Aorta (tissue), 5 donors: ENCODE data around the gene LGALS8. TPM values are rescaled to one million over a fixed set of nuclear protein-coding genes. Genes with fewer than 3 reads are reported as not detected.
"Not testable (repeated sequence)": the region's sequence is repeated elsewhere in the genome, so short reads cannot be mapped to it uniquely, and the experiment has no call there.

Experiments used
- ATAC-seq: fragments of 200-7000 bp; cut with Tn5 transposase; one replicate; pipeline ENCODE4 v1.9.1; 2022; ENCODE audit warnings: moderate library complexity; ENCODE audit not compliant: low FRiP score
- DNase-seq, 2 donors: peaks; one replicate each; pipeline ENCODE4 v3.0.0-alpha.2; 2020
- H3K27ac ChIP-seq, 2 donors: one replicate each; pipeline ENCODE4 v1.5.1; 2013; ENCODE audit warnings: low read length in 2 of 2, mild to moderate bottlenecking in 2 of 2, moderate library complexity in 2 of 2, control low read depth in 1 of 2, inconsistent platforms in 1 of 2, low read depth in 1 of 2
- H3K27me3 ChIP-seq, 2 donors: one replicate each; pipeline ENCODE4 v1.6.1; 2013; ENCODE audit warnings: control low read depth in 1 of 2, low read length in 1 of 2, mild to moderate bottlenecking in 1 of 2, moderate library complexity in 1 of 2; ENCODE audit not compliant: insufficient read depth in 2 of 2, control insufficient read depth in 1 of 2
- H3K36me3 ChIP-seq, 2 donors: one replicate each; pipeline ENCODE4 v1.6.1; 2013; ENCODE audit warnings: control low read depth in 1 of 2, low read length in 1 of 2, mild to moderate bottlenecking in 1 of 2; ENCODE audit not compliant: insufficient read depth in 2 of 2, control insufficient read depth in 1 of 2
- H3K4me1 ChIP-seq, 2 donors: one replicate each; pipeline ENCODE4 v1.6.1; 2013; ENCODE audit warnings: low read length in 2 of 2, control low read depth in 1 of 2, mild to moderate bottlenecking in 1 of 2, moderate library complexity in 1 of 2; ENCODE audit not compliant: insufficient read depth in 2 of 2, control insufficient read depth in 1 of 2
- H3K4me3 ChIP-seq, 2 donors: one replicate each; pipeline ENCODE4 v1.5.1; 2013; ENCODE audit warnings: low read length in 2 of 2, control low read depth in 1 of 2, mild to moderate bottlenecking in 1 of 2
- H3K9me3 ChIP-seq: one replicate; pipeline ENCODE4 v1.6.1; 2013; ENCODE audit warnings: mild to moderate bottlenecking, low read length; ENCODE audit not compliant: control insufficient read depth
- WGBS, 2 donors: extraction: QIAGEN DNeasy Blood & Tissue Kit; methylation state at CpG; one replicate each; pipeline ENCODE4 v1.1.7; 2013; 5-methylcytosine and 5-hydroxymethylcytosine counted together
- intact Hi-C, 2 donors: fragments of 100-400 bp; cut with DNase I; formaldehyde crosslinking; loops; one replicate each; pipeline versions ENCODE4 v1.14.2 to v1.15.0; 2022
- polyA plus RNA-seq, 2 donors: library from polyadenylated mRNA; stranded (reverse); fragments of 200-250 nt; gene quantifications; one replicate each; pipeline ENCODE4 v1.2.3, GENCODE V29; 2013
- total RNA-seq, 2 donors: library from RNA; stranded (reverse); fragmentation: NEBNext Ultra II Directional; extraction: Animal tissue kit (Norgen Biotek cat#: 25700); gene quantifications; one replicate each; pipeline ENCODE4 v1.2.1, GENCODE V29; 2021
- donor health status: healthy with polysubstance abuse.
- donor health status: Bipolar disorder and iron deficiency.
- donor health status: DM: no; HTN: no; CAD: no.
- donor health status: DM: no; HTN: no; CAD: no.
- donor health status: DM: yes; HTN: yes; CAD: no.

The LGALS8 gene
- total and polyA plus RNA-seq, 4 donors: 13.6 to 75.5 (median 41.0) TPM

GRCh38 chr1:236558081-236558480, 34.3 kb downstream of the LGALS8 start:
- intact Hi-C loops: no loop called here
- 89% methylated on average over 9 of the region's 9 CpGs for WGBS, 2 donors

GRCh38 chr1:236558846-236559245, 35.1 kb downstream of the LGALS8 start:
- H3K9me3 ChIP-seq: no peaks in the 10 kb centered on the region
- H3K4me1 ChIP-seq: no peaks in the 10 kb centered on the region

More at GRCh38 chr1:236558081-236558480, 34.3 kb downstream of the LGALS8 start:
- Histone ChIP-seq H3K4me3 (no peak overlapping the region), H3K27ac (no peak overlapping the region), H3K9me3 (no peaks in the 10 kb centered on the region), H3K36me3 (peaks cover 14 to 19% of the 10 kb centered on the region in 2 donors), H3K27me3 (no peaks in the 10 kb centered on the region), H3K4me1 (no peaks in the 10 kb centered on the region)
- ATAC-seq (no peak), DNase-seq (no peak)

GRCh38 chr1:236560213-236560771, 36.5 kb downstream of the LGALS8 start:
- 92 to 94% methylated on average over 7 of the region's 7 CpGs for WGBS, 2 donors
- no peak overlapping the region for H3K27ac ChIP-seq
- H3K4me3 ChIP-seq: no peak overlapping the region
- H3K36me3 ChIP-seq: peaks cover 17 to 30% of the 10 kb centered on the region in 2 donors
- no peak for ATAC-seq
- intact Hi-C loops: no loop called here
- DNase-seq: no peak
- no peaks in the 10 kb centered on the region for H3K9me3 ChIP-seq
- H3K4me1 ChIP-seq: no peaks in the 10 kb centered on the region
- no peaks in the 10 kb centered on the region for H3K27me3 ChIP-seq

More at GRCh38 chr1:236558846-236559245, 35.1 kb downstream of the LGALS8 start:
- H3K27me3 ChIP-seq: no peaks in the 10 kb centered on the region
- 98 to 99% methylated on average over 3 of the region's 3 CpGs for WGBS, 2 donors
- intact Hi-C loops: no loop called here
- H3K36me3 ChIP-seq: peaks cover 13 to 19% of the 10 kb centered on the region in 2 donors
- H3K4me3 ChIP-seq: no peak overlapping the region
- H3K27ac ChIP-seq: no peak overlapping the region
- DNase-seq (no peak), ATAC-seq (no peak)

- Histone ChIP-seq H3K9me3 (no peaks in the 10 kb centered on the region), H3K27ac (no peak overlapping the region), H3K4me1 (no peaks in the 10 kb centered on the region), H3K4me3 (no peak overlapping the region), H3K36me3 (peaks cover 14 to 31% of the 10 kb centered on the region in 2 donors), H3K27me3 (no peaks in the 10 kb centered on the region)
- DNase-seq (no peak), ATAC-seq (no peak)
- intact Hi-C loops: no loop called here
- 84 to 88% methylated on average over 2 of the region's 2 CpGs for WGBS, 2 donors
Observed at GRCh38 chr1:236561976-236562375, 38.2 kb downstream of the LGALS8 start.

- DNase-seq: no peak
- Histone ChIP-seq H3K4me3 (no peak overlapping the region), H3K9me3 (no peaks in the 10 kb centered on the region), H3K4me1 (no peaks in the 10 kb centered on the region), H3K27me3 (no peaks in the 10 kb centered on the region), H3K36me3 (peaks cover 12 to 24% of the 10 kb centered on the region in 2 donors), H3K27ac (no peak overlapping the region)
- WGBS, 2 donors: 92 to 93% methylated on average over 5 of the region's 5 CpGs
- ATAC-seq: no peak
- intact Hi-C loops: no loop called here
Observed at GRCh38 chr1:236565530-236565929, 41.7 kb downstream of the LGALS8 start.

GRCh38 chr1:236568285-236568894, 44.6 kb downstream of the LGALS8 start:
- H3K9me3 ChIP-seq: no peaks in the 10 kb centered on the region
- H3K4me3 ChIP-seq: no peak overlapping the region
- DNase-seq: no peak
- H3K27ac ChIP-seq: no peak overlapping the region
- H3K36me3 ChIP-seq: peaks cover 15 to 29% of the 10 kb centered on the region in 2 donors
- intact Hi-C loops: no loop called here
- no peaks in the 10 kb centered on the region for H3K27me3 ChIP-seq
- ATAC-seq: no peak
- H3K4me1 ChIP-seq: no peaks in the 10 kb centered on the region
- WGBS, 2 donors: 82 to 94% methylated on average over 2 of the region's 2 CpGs

- DNase-seq: no peak
- WGBS, 2 donors: 88% methylated on average over 3 of the region's 3 CpGs
- peaks cover 8 to 16% of the 10 kb centered on the region in 2 donors for H3K36me3 ChIP-seq
Observed at GRCh38 chr1:236575523-236575922, 51.7 kb downstream of the LGALS8 start.

GRCh38 chr1:236576004-236576403, 52.2 kb downstream of the LGALS8 start:
- H3K27ac ChIP-seq: no peak overlapping the region
- H3K4me1 ChIP-seq: no peaks in the 10 kb centered on the region
- H3K9me3 ChIP-seq: no peaks in the 10 kb centered on the region
- H3K27me3 ChIP-seq: no peaks in the 10 kb centered on the region
- ATAC-seq (no peak), DNase-seq (no peak)
- 54 to 61% methylated on average over 2 of the region's 2 CpGs for WGBS, 2 donors
- H3K36me3 ChIP-seq: peaks cover 8 to 16% of the 10 kb centered on the region in 2 donors
- intact Hi-C loops: no loop called here
- H3K4me3 ChIP-seq: no peak overlapping the region

More at GRCh38 chr1:236575523-236575922, 51.7 kb downstream of the LGALS8 start:
- H3K4me3 ChIP-seq: no peak overlapping the region
- H3K9me3 ChIP-seq: no peaks in the 10 kb centered on the region
- H3K4me1 ChIP-seq: no peaks in the 10 kb centered on the region
- H3K27ac ChIP-seq: no peak overlapping the region
- ATAC-seq: no peak
- intact Hi-C loops: no loop called here
- H3K27me3 ChIP-seq: no peaks in the 10 kb centered on the region

- intact Hi-C loops, DNase-seq, ATAC-seq, H3K4me1 ChIP-seq, H3K4me3 ChIP-seq, H3K9me3 ChIP-seq, H3K27me3 ChIP-seq, H3K27ac ChIP-seq: not testable (repeated sequence)
- WGBS, 2 donors: 89% methylated on average over 7 of the region's 7 CpGs
- peaks cover 7 to 16% of the 10 kb centered on the region in 2 donors for H3K36me3 ChIP-seq
Observed at GRCh38 chr1:236577041-236577440, 53.3 kb downstream of the LGALS8 start.
